NCI-H526 treated with DMSO at 0.1 percent for 48 hours (cell line): ENCODE measurements around the gene PPIE.
"Not testable (repeated sequence)": the region's sequence is repeated elsewhere in the genome, so short reads cannot be mapped to it uniquely, and the experiment has no call there.

Experiments
- DNase-seq: peaks from one replicate; lab custom pipeline; 2025; lab: John Stamatoyannopoulos, UW

PPIE gene

DNA sequence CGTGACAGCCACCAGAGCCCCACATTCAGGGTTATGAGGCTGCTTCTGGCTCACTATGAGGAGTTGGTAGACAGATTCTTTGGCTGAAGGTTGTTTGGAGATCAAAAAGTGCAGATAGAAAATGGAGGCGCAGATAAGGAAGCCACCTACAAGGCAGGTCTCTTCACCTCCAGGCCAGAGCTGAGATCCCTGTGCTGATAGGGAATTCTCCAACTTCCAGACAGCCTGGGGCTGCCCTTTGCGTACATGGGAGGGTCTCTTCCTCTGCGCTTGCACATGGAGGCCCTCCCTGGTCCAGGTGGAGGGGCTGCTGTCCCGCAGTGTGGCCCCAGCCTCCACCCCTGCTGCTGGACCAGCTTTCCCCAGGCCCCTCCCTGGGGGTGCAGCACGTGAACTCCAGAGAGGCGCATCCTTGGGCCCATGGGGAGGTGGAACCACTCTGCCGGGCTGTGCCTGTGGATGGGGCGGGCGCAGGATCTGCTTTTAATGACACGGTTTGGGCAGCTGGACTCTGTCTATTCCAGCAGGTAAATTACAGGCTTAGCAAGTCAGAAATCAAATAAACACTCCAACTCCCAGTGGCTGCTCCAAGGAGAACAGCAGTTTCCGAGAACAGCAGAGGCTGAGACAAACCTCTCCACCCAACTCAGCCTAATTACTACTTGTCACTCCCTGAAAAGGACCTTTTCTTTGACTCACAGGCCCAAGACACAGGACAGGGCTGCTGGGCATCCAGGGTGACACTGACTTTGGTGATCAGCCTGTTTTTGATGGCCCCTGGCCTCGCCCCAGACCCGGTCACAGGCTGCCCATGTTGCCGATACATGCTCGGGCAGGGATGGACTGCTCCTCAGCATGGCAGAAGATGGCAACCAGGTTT lies 20.1 kb downstream of the PPIE start:
- no peak for DNase-seq

DNA sequence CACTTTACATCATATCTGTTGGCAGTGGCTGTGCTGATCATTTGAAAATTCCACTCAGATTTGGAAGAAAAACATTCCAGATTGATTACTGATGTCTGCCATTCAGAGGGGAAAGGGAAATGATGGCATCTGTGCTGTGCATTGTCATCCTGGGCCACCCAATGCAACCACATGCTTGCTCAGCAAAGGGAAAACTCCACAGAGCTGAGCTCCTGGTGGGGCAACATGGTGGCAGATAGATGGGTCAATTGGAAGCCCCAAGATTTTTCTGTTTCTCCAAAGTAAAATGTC lies 20.7 kb downstream of the PPIE start:
- DNase-seq = no peak

DNA sequence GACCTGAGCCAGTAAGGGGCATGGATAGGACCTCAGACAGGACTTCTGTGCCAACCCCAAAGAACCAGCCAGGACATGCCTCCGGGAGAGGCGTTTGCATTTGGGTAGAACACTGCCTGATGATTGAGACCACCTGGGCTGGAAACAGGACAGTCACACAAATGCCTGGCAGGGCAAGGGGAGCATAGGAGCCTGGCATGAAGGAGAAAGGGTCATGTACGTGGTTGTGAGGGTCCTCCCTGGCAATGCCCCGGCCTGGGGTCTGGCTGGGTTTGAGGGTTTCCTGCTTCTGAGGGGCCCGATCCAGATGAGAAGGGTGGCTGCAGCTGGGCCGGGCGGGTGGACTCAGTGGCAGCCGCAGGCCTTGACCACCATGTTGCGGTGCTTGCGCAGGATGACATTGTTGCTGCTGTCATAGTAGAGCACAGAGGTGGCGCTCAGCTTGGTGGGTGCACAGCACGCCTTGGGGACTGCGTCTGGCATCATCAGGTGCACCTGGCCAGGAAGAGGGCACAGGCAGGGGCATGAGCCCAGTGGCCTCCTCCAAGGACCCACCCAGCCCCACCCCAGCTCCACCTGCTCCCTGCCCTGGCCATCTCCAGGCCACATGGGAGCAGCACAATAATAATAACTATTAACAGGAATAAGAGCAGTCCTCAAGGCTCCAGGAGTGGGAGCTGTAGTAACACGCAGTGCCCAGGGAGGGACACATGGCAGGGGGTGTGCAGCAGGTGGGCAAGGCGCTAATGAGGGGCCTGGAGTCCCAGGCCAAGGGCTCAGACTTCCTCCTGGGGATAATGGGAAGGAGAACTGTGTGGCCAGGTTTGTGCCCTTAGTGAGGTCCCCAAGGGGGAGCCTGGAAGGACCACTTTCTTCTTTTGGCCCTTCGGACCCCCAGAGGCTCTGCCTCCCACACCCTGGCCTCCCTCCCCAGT lies 21.7 kb downstream of the PPIE start:
- DNase-seq = no peak

DNA sequence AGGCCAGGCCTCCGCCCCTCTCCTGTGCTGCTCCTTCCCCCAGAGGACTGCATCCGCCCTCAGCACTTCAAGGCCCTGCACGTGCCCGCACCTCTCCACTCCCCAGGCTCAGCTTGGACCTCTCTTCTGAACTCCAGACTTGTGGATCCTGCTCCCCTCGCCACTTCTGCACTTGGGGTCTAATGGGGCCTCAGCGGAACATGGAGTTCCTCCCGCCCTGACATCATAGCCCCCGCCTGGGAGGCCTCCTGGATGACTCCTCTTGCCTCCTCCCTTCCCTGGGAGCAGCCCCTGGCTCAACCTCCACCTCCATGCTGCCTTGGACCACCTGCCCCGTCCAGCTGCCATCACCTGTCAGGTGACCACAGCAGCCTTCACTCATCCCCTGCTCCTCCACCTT lies 22.3 kb downstream of the PPIE start:
- DNase-seq = no peak

DNA sequence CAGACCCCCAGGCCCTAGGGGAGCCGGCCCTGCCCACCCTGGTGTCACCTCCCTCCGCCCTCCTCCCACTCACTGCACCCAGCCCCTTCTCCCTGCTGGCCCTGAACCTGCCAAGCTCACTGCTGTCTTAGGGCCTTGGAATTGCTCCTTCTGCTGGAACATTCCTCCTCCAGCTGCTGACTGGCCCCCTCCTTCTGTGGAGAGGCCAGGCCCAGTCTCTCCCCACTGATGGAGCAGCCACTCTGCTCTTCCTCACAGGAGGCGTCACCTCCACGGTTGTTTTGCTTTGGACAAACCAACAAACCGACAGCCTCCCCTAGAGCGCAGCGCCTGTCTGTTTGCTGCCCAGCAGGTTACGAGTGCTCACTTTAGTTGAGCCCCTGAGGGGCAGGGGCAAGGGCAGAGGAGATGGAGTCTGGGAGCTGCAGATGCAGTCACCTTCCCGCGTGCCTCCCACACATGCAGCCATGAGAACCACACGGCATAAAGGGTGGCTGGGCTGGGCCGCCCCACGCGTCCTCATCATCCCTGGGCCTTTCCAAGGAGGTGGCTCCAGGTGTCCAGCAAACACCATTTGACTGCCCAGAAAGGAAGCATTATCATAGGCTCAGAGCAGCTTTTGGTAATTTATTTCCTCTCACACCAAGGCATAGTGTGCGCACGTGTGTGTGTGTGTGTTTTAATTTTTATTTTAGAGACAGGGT lies 23.0 kb downstream of the PPIE start:
- DNase-seq = no peak

DNA sequence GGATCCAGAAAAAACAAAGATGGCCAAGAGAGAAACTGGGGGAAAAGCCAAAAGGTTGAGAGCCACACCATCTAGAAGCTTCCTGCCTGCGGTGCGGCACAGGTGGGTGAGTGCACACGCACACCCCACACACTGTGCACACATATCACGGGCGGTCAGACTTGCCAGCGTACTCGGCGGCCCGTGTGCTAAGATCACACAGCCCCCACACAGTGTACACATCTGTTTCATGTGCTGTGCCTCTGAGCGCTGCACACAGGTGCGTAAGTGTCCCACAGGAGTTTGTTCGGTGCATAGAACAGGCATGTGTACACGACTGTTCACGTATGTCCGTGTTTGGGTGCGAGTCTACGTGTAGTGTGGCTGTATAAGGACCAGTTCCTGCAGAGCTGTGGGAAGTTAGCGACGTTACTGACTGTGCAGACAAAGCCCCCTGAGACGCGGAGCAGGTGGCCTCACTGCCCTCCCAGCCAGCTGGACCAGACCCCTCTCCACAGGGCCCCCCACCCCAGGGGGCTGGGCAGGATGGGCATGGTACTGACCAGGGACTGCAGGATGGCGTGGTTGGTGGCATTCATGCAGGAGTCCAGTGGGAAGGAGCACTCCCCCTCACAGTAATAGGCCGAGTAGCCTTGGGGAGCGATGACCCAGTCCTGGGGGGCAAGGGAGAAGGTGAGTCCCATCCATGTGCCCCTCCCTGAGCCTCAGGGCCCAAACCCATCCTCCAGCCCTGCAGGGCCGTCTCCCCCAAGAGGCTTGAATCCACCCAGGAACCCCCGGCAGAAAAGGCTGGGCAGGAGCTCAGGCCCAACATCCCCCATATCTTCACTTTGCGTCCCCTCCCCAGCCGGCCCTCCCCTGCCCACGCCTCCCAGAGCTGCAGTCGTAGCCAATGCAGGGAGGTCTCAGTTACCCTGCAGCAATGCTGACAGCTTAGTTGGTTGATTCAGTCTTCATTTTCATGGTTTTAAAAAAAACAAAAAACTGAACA lies 24.2 kb downstream of the PPIE start:
- no peak for DNase-seq

DNA sequence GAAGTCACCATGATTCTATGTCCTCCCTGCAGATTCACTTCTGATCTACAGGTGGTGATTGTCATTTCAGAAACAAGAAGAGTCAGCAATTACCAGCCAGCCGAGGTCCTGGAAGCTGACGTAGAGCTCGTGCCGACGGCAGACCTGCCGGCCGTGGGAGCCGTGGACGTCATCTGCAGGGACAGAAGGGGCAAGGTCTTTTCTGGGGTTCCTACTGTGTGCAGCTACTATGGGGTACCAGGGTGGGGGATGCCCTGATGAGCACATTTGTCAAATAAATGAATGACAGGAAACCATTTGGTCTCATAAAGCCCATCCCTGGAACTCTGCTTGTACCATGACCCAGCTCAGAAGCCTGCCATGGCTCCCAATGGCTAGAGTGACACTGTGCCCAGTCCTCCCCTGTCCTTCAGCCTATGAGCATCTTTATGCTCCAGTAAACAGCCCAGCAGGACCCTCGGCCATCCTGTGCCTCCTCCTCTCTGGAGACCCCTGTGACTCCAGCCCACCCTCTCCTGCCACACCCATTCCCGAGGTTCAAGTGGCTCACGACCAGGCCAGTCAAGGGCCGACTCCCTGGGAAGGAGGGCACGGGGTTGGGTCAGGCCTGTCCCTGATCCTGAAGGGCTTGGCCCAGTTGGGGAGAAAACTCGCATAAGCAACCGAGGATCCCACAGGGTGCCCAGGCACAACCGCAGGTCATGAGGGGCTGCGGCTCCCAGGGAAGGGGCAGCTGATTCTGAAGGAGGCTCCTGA lies 25.1 kb downstream of the PPIE start:
- not testable (repeated sequence) for DNase-seq

DNA sequence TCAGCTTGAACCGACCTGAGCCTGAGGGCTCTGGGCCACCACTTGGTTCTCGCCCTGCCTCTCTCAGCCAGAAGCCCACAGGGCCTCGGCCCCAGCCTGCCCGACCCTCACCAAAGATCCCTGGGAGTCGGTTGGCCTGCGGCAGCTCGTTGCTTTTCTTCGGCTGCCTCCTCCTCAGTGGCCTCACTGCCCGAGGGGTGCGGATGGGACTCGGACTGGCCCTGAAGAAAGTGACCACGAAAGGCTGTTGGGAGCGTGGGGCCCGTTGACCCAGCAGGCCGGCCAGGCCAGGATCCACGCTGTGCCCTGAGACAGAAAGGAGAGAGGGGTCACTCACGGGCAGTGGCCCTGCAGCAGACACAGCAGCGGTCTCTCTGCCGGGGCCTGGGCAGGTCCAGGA lies 25.8 kb downstream of the PPIE start:
- DNase-seq = not testable (repeated sequence)

DNA sequence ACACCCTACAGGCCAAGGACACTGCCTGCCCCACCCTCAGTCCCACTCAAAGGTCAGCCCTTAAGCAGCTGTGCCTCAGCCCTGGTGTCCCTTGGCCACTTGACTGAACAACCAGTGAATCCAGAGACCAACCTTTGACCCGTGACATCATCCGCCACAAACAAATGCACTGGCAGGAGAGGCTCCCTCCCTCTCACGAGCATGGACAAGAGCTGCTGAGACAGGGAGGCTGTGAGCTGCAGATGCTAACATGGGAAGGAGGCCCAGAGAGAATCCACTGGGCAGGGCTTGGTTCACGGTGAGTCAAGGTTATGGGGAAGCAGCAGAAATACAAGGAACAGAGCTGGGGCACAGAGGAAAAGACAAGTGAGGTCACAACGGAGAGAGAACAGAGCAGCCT lies 27.8 kb downstream of the PPIE start:
- DNase-seq = not testable (repeated sequence)

DNA sequence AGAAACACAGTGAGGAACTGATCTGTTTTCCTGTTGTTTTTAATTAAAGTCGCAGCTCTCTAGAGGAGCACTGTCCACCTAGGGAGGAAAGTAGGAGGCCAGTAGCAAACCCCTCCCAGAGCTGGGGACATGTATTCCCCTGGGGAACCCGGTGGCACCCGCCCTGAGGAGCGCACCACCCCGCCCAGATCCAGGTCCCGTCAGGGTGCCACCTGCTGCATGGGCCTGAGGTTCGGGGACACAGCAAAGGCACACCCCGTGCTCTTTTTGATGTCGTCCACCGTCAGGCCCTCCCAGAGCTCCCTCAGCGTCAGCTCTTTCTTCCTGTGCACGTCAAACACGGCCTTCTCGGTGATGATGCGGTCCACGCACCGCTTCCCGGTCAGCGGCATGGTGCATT lies 30.8 kb downstream of the PPIE start:
- not testable (repeated sequence) for DNase-seq

GRCh38 chr1:39770100-39771021 lies 31.7 kb downstream of the PPIE start:
- not testable (repeated sequence) for DNase-seq

- not testable (repeated sequence) for DNase-seq
These were observed 32.4 kb downstream of the PPIE start, which contains the start of gene OXCT2 for GRCh38 chr1:39771022-39771532. TSS of gene OXCT2 (minus strand) at chr1:39771348. CDS start at chr1:39771255, 93 bp downstream.

GRCh38 chr1:39773369-39773979 lies 34.8 kb downstream of the PPIE start:
- not testable (repeated sequence) for DNase-seq

DNA sequence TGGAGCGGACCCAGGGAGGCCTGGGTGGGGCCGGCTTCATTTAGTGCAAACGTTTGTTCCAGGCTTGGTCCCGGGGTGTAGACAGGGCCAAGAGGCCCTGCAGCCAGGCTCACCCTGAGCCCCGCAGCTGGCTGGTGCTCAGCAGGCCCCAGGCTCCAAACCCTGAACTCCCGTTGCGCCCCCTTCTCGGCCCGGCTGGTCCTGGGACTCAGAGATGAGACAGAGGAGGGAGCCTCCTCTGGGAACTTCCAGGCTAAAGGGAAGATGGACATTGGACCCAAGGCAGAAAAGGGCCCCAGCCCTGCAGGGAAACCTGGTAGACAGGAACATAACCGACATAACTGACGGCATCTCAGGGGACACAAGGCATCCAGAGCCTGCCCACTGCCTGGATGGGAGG lies 36.5 kb downstream of the PPIE start:
- DNase-seq = not testable (repeated sequence)

DNA sequence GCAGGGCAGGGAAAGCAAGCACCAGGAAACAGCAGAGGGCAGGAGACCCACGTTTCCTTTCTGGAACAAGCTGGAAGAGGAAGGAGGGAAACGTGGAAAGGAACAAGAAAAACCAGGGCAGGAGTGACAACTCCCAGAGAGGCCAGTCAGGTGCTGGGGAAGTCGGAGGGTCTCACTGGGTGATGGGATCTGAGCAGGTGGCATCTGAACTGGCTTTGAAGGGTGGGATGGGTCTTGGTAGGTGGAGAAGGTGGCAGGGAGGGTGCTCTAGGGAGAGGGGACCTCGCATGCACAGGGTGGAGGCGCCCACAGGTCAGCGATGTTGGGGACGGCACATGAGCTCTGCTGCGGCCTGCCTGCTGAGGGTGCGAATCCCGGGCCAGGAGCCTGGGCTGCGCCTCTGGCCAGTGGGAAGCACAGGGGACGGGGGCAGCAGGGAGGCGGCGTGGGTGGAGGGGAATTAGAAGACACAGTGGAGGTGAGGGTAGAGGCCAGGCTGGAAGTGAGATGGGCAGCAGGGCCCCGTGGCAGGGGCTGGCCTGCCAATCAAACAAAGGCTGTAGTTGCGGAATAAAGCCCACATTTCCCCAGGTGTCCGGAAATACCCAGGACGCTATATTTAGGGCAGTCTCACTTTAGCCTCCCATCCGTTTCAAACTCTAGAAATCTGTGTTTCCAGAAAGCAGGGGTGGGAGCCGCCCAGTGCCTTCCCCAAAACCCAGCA lies 37.2 kb downstream of the PPIE start:
- DNase-seq = not testable (repeated sequence)

DNA sequence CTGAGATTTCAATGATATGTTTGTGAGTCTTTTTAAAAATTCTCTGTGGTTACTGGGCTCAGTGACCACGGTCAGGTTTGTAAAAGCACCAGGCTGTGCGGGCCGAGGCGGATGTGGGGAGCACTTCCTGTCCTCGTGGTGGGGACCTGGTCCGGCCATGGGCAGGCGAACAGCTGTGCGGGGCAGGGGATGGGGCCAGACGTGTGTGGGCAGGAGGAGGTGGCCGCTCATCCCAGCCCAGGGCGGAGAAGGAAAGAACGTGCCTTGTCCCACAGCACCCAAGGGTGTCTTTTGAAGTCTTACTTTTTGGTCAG lies 37.7 kb downstream of the PPIE start:
- DNase-seq = no peak

GRCh38 chr1:39776886-39777285 lies 38.2 kb downstream of the PPIE start:
- DNase-seq = no peak

DNA sequence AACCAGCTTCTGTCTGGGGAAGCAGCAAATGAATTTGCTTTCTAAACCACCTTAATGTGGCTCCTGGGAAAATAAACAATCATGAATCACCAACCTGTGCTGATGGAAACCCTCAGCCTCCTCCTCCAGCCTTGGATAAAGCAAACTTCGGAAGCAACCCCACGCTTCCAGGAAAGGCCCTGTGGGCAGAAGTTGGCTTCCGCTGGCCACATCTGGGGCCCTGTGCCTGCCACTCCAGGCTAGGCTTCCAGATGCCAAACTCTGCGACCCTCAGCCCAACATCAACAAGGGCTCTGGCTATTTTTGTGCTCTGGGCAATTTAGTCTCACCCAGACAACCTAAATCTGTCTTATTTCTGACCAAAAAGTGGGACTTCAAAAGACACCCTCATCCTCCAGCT lies 38.6 kb downstream of the PPIE start:
- no peak for DNase-seq
